HG02870 (cell line): ENCODE results near the gene NEURL3.
"Not testable (repeated sequence)": the region's sequence is repeated elsewhere in the genome, so short reads cannot be mapped to it uniquely, and the experiment has no call there.

ENCODE experiments used
- ATAC-seq: cut with Tn5 transposase; IDR thresholded peaks from one replicate; pipeline ENCODE4 v1.9.1; 2021; ENCODE audit warnings: mild to moderate bottlenecking, moderate library complexity; ENCODE audit not compliant: unreplicated experiment

Gene NEURL3, protein sequence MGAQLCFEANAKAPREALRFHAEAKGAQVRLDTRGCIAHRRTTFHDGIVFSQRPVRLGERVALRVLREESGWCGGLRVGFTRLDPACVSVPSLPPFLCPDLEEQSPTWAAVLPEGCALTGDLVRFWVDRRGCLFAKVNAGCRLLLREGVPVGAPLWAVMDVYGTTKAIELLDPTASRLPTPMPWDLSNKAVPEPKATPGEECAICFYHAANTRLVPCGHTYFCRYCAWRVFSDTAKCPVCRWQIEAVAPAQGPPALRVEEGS

DNA sequence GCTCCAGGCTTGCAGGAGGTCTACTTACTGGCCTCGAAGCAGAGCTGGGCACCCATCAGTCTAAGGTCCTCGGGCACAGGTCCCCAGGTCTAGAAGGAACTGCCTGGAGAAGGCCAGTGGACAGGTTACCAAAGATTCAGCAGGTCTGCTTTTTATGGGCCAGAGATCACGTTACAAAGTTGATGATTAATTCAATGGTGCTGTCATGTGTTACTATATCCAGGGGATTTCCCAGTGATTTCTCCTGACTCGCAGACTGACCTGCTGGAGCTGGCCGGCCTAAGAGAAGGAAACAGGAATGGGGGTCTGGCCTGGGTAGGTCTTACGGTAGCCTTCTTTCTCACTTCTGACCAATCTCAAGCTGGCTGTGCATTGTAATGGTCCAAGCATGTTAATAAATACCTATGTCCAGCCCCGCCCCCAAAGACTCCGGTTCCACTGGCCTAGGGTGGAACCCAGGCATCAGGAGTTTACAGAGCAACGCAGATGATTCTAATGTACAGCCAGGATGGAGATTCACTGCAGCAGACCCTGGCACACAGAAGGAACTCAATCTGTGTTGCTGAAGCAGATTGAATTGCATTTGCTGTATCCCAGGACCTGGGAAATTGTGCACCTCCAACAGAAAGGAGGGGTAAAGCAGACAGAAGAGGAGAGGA lies at the start of gene NEURL3:
TSS of gene NEURL3 (minus strand) at position 127 of the 659 bp plus-strand sequence. CDS start at position 56, 71 bp downstream.
- no peak for ATAC-seq

GRCh38 chr2:96554293-96555145 lies 49.4 kb upstream of the NEURL3 start:
- ATAC-seq: no peak

GRCh38 chr2:96553957-96554292 lies 48.8 kb upstream of the NEURL3 start:
- not testable (repeated sequence) for ATAC-seq

DNA sequence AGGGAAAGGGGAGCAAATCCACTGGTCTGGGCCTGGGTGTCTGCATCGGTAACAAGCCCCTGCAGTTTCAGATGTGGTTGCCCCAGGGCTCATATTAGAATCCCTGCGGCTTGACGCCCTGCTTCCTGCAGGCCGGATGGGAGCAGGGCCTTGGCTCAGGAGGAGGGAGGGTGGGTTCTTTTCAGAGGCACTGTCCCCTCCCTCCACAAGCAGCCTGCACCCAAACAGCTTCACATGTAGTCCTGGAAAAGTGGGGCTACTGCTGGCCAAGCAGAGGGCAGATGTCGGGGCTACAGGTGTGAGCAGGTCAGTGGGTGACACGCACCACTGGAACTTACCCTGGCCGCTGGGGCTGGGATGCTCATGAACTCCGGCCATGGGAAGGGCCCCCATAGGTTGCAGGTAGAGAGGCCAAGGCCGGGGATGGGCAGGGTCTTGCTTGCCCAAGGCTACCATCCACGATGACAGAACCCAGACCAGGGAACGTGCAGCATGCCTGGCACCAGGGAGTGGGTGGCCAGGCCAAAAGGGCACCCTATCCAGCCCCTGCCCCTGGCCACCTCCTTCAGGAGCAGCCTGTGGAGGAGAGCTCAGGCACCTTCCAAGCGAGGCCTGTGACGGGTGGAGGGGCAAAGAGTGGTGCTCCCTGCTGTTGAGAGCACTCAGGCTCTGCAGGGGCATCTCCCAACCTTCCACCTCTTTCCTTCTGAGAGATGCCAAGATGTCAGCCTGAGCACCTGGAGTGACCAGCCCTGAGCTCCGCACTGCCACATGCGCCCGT lies 48.2 kb upstream of the NEURL3 start:
- no peak for ATAC-seq

GRCh38 chr2:96552315-96553175 lies 47.4 kb upstream of the NEURL3 start:
- no peak for ATAC-seq

- no peak for ATAC-seq
These were observed 46.6 kb upstream of the NEURL3 start for GRCh38 chr2:96551605-96552314.

- no peak for ATAC-seq
These were observed 45.8 kb upstream of the NEURL3 start for GRCh38 chr2:96550787-96551604.

- no peak for ATAC-seq
These were observed 45.0 kb upstream of the NEURL3 start for GRCh38 chr2:96549967-96550786.

DNA sequence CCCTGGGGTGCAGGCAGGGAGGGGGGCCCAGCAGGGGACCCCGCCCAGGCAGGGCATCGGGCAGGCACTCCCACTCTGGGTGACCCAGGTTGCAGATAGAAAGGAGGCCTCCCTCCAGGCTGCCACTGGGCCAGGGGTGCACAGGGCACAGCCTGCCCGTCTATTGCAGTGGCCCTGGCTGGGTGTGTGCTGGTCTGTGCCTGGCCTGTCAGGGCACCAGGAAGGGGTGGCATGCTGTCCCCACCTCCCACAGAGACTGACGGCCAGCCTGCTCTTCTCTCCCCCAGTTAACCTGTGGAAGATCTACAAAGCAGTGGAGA lies 44.3 kb upstream of the NEURL3 start:
- ATAC-seq: no peak

DNA sequence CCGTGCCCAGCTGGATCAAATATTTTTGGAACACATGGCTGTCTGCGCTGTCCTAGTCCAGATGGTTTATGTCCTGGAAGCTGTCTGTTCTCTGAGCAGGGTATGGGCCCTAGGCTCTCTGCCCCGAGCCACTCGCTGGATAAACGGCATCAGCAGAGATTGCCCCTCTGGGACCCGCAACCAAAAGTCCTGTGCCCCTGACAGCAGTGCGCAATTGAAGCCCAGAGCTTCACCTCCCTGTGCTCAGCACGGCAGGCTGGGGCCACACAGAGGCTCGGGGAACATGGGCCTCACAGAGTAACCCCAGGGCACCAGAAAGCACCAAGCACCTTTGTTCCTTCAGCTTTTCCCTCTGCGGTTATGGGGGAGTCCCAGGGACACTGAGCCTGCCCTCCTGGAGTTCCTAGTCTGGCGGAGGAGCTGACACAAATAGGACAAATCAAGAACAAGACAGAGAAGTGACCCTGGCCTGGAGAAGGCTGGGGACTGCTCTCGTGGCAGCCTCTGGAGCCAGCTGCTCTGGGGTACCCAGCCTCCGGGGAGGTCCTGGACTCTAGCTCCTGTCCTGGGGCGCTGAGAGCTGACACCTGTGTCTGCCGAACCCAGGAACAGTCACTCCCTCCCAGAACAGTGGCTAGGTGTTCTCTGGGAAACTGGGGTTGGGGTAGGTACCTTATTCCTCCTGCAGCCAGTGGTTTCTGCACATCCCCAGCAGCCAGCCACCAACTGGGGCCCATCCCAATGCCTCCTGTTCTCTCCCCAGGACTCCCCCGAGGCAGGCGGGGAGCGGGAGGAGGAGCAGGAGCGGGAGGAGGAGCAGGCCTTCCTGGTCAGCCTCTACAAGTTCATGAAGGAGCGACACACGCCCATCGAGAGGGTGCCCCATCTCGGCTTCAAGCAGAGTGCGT lies 43.7 kb upstream of the NEURL3 start:
- no peak for ATAC-seq

DNA sequence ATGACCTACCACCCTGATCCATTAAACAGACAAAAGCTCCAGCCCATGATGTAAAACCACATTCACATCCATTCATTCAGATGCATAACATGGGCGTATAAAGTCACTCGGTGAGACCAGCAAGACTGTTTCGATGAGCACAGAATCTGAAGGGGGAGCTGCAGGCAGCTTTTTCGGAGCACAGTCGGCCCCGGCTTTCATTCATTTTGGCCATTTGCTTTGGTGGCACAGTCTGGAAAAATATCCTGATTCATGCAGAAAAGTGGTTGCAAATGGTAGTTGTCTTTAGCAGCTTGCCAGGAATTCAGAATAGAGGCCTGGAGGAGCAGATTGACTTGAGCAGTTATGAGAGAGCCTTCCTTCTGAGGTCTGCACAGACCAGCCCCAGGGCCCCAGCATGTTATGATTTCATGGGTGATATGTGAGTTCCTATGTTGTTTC lies 42.6 kb upstream of the NEURL3 start:
- no peak for ATAC-seq

GRCh38 chr2:96547203-96547641 lies 42.1 kb upstream of the NEURL3 start:
- ATAC-seq: no peak

- ATAC-seq: no peak
These were observed 41.6 kb upstream of the NEURL3 start for GRCh38 chr2:96546797-96547196.

GRCh38 chr2:96546321-96546720 lies 41.2 kb upstream of the NEURL3 start:
- ATAC-seq: no peak

DNA sequence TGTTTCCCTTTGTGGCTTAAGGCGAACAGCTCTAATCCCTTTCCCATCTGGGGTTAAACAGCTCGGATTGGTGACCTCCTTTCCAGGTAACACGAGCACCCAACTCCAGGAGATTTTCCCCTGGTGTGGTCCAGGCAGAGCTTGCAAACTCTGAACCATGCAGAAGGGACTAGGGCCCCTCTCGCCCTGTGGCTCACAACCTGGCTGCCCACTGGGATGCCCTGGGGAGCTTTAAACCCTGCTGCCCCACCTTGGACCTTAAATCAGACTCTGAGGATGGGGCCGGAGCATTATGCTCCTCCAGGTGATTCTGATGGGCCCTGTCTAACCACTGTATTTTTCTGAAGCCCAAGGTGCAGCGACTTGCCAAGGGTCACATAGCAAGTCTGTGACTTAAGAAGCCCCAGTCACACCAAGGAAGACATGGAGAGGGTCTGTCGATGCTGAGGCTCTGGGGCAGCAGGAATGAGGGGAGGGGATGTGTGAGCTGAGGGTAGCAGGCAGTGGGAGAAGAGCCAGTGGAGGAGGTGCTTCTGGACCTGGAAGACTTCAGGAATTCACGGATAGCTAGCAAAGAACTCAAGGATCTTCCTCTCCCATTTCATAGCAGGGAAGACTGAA lies 37.3 kb upstream of the NEURL3 start:
- no peak for ATAC-seq

GRCh38 chr2:96541398-96542152 lies 36.4 kb upstream of the NEURL3 start:
- ATAC-seq: no peak
